ENCODE results near the gene COPS3. TPM values are rescaled to one million over a fixed set of nuclear protein-coding genes. Genes with fewer than 3 reads are reported as not detected.

The COPS3 gene
- total and polyA plus RNA-seq, 9 of the 15 experiments (the other 6 are each of a cell fraction or from before 2014, with no cell fraction given): 92.4 to 295 (median 167) TPM

DNA sequence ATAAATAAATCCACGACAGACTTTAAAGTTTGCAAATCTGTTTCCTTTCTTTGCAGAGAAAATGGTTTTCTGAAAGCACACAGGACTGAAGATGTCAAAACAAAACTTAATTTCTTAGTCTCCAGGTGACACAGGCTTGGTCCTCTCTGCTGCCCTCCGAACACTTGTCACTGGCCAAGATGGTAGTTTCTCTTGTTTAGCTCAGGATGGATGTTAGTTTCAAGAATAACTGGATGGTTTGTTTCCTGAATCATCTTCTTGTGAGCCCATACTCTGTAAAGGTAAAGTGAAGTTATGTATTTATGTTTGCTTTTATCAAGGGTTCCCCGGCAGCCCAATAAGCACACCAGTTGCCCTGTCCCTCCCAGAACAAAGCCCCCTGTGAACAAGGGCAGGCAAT is 34.2 kb downstream of the COPS3 start:
- in situ Hi-C loops (cut with MboI) (no loop called here), intact Hi-C loops (cut with micrococcal nuclease) (no loop called here)
- no peak for DNase-seq (ENCODE audit: extremely low read depth in 1 of 4, low spot score in 3 of 4)
- H3K4me2 ChIP-seq (ENCODE audit: insufficient read depth, low read length): no peak overlapping the region
- H2AFZ ChIP-seq (ENCODE audit: low read depth, low read length): no peak overlapping the region
- BruUV-seq (replicated peaks): no TSS peak
- no peak overlapping the region for H3K9ac ChIP-seq (ENCODE audit: insufficient read depth in 1 of 2, low read depth in 2 of 2, low read length in 2 of 2)
- H3K27me3 ChIP-seq (ENCODE audit: control insufficient read depth in 2 of 2, insufficient read depth in 2 of 2, low read length in 2 of 2): no peaks in the 10 kb centered on the region
- no peaks in the 10 kb centered on the region for H3K9me3 ChIP-seq (replicated peaks; ENCODE audit: control insufficient read depth, insufficient read depth, low read depth, low read length)
- ChIA-PET POLR2A (interaction anchor here (0.8 kb wide), 1 partner anchor 34 kb away, joined by 3 read pairs; the partner anchor contains the start of gene COPS3), CTCF (ENCODE audit: low intra/inter-chr PET ratio) (no interaction called here)
- H3K36me3 ChIP-seq (ENCODE audit: control insufficient read depth, insufficient read depth, low read length): peaks cover 51% of the 10 kb centered on the region
- FAIRE-seq: no peak
- no peaks in the 10 kb centered on the region for H3K9me1 ChIP-seq (ENCODE audit: control insufficient read depth, insufficient read depth, low read length)
- 87% methylated on average over 3 of the region's 3 CpGs for WGBS (ENCODE audit: insufficient coverage, low coverage, missing lambda C conversion rate)
- no peak overlapping the region for H3K27ac ChIP-seq (ENCODE audit: extremely low read depth, low read depth, low read length)
- no peaks in the 10 kb centered on the region for H4K20me1 ChIP-seq (replicated peaks; ENCODE audit: control insufficient read depth, insufficient read depth, low read length)
- H3K79me2 ChIP-seq (ENCODE audit: control insufficient read depth, insufficient read depth, low read length): no peaks in the 10 kb centered on the region
- peaks cover 0 to 4% of the 10 kb centered on the region in 2 experiments; a peak in 3 of 5 replicates for H3K4me1 ChIP-seq (replicated peaks in 1 of 2; ENCODE audit: control insufficient read depth in 2 of 2, insufficient read depth in 2 of 2, low read length in 2 of 2)
- H3K4me3 ChIP-seq: no peak overlapping the region
- no peak for ATAC-seq
- TF ChIP-seq ZBED1 (IDR thresholded peaks at IDR 0.05): no peak
- TF ChIP-seq ZSCAN32 (CRISPR knock-in tag; IDR thresholded peaks at IDR 0.05): no peak
- TF ChIP-seq, protein P1, sequence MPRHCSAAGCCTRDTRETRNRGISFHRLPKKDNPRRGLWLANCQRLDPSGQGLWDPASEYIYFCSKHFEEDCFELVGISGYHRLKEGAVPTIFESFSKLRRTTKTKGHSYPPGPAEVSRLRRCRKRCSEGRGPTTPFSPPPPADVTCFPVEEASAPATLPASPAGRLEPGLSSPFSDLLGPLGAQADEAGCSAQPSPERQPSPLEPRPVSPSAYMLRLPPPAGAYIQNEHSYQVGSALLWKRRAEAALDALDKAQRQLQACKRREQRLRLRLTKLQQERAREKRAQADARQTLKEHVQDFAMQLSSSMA (CRISPR knock-in tag; IDR thresholded peaks at IDR 0.05): no peak
- TF ChIP-seq, protein P2, sequence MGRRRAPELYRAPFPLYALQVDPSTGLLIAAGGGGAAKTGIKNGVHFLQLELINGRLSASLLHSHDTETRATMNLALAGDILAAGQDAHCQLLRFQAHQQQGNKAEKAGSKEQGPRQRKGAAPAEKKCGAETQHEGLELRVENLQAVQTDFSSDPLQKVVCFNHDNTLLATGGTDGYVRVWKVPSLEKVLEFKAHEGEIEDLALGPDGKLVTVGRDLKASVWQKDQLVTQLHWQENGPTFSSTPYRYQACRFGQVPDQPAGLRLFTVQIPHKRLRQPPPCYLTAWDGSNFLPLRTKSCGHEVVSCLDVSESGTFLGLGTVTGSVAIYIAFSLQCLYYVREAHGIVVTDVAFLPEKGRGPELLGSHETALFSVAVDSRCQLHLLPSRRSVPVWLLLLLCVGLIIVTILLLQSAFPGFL (CRISPR knock-in tag; IDR thresholded peaks at IDR 0.05): no peak
- no peak for TF ChIP-seq PATZ1 (CRISPR knock-in tag; IDR thresholded peaks at IDR 0.05; ENCODE audit: borderline replicate concordance)
- no peak for TF ChIP-seq RBFOX2 (IDR thresholded peaks at IDR 0.05; ENCODE audit: low read depth, low read length)
- no peak for TF ChIP-seq NONO (IDR thresholded peaks at IDR 0.05; ENCODE audit: low read depth in 2 of 2, low read length in 1 of 2)
- no peak for TF ChIP-seq NCOA4 (IDR thresholded peaks at IDR 0.05; ENCODE audit: partially characterized antibody)
- no peak for TF ChIP-seq RAD21 (CRISPR knock-in tag; conservative IDR thresholded peaks at IDR 0.05 in 1 of 2, IDR thresholded peaks at IDR 0.05 in 1 of 2)
- TF ChIP-seq, protein P3, sequence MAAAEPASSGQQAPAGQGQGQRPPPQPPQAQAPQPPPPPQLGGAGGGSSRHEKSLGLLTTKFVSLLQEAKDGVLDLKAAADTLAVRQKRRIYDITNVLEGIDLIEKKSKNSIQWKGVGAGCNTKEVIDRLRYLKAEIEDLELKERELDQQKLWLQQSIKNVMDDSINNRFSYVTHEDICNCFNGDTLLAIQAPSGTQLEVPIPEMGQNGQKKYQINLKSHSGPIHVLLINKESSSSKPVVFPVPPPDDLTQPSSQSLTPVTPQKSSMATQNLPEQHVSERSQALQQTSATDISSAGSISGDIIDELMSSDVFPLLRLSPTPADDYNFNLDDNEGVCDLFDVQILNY (CRISPR knock-in tag; IDR thresholded peaks at IDR 0.05): no peak
- no peak for TF ChIP-seq NFXL1 (CRISPR knock-in tag; IDR thresholded peaks at IDR 0.05)
- TF ChIP-seq DPF2 (IDR thresholded peaks at IDR 0.05): no peak

Data from K562 (cell line).